PC-3 (cell line): Measurements from ENCODE around the gene MKKS. TPM values are rescaled to one million over a fixed set of nuclear protein-coding genes. Genes with fewer than 3 reads are reported as not detected.
A peak's percentile ranks its signal among the peaks of the same experiment; 100 is the strongest.

Experiments
- ATAC-seq: fragments of 200-7000 bp; cut with Tn5 transposase; 2 replicates; pipeline ENCODE4 v1.9.1; 2020; ENCODE audit warnings: mild to moderate bottlenecking, moderate library complexity
- BruUV-seq: library from RNA; stranded (reverse); fragments of 400-500 nt; replicated peaks from 2 replicates; lab custom pipeline; 2021; lab: Mats Ljungman, UMichigan
- CTCF ChIA-PET: fragments of 300-600 bp; sonication (Branson Sonifier 250); formaldehyde crosslinking; loops from one replicate; lab custom pipeline; 2022; ENCODE audit warnings: antibody characterized with exemption; lab: Charles Lee
- POLR2A ChIA-PET: fragments of 300-600 bp; sonication (Branson Sonifier 250); formaldehyde crosslinking; loops from one replicate; lab custom pipeline; 2022; ENCODE audit warnings: antibody characterized with exemption; ENCODE audit not compliant: unreplicated experiment; lab: Charles Lee
- DNase-seq: peaks from one replicate; pipeline ENCODE4 v3.0.0-alpha.2; 2015
- H2AFZ ChIP-seq: fragments of 300-600 bp; sonication (generic); 2 replicates; pipeline ENCODE4 v1.6.0; 2016; ENCODE audit warnings: antibody characterized with exemption, low read length
- H3F3A ChIP-seq: fragments of 300-600 bp; sonication (generic); one replicate; pipeline ENCODE4 v1.6.0; 2017; ENCODE audit warnings: antibody characterized with exemption, low read length, control low read depth, mild to moderate bottlenecking; ENCODE audit not compliant: unreplicated experiment
- H3K27ac ChIP-seq: fragments of 300-600 bp; sonication (generic); 2 replicates; pipeline ENCODE4 v1.5.1; 2016; ENCODE audit warnings: mild to moderate bottlenecking, low read length
- H3K27me3 ChIP-seq: fragments of 300-600 bp; sonication (generic); 2 replicates; pipeline ENCODE4 v1.6.1; 2016; ENCODE audit warnings: low read length, mixed read lengths
- H3K36me3 ChIP-seq: fragments of 300-600 bp; sonication (generic); 2 replicates; pipeline ENCODE4 v1.6.1; 2016; ENCODE audit warnings: low read depth, mixed run types, low read length, mixed read lengths
- H3K4me1 ChIP-seq: fragments of 300-600 bp; sonication (generic); 2 replicates; pipeline ENCODE4 v1.5.1; 2016; ENCODE audit warnings: low read length; ENCODE audit not compliant: insufficient read depth
- H3K4me2 ChIP-seq: fragments of 300-600 bp; sonication (generic); 2 replicates; pipeline ENCODE4 v1.6.0; 2016; ENCODE audit warnings: low read length
- H3K4me3 ChIP-seq: fragments of 300-600 bp; sonication (generic); 2 replicates; pipeline ENCODE4 v1.5.1; 2016; ENCODE audit warnings: mild to moderate bottlenecking, low read length, mixed read lengths
- H3K79me2 ChIP-seq: fragments of 300-600 bp; sonication (generic); 2 replicates; pipeline ENCODE4 v1.6.1; 2017; ENCODE audit warnings: low read length, mixed read lengths
- H3K9ac ChIP-seq: fragments of 300-600 bp; sonication (generic); 2 replicates; pipeline ENCODE4 v1.6.0; 2016; ENCODE audit warnings: mild to moderate bottlenecking, low read length
- H3K9me2 ChIP-seq: fragments of 300-600 bp; sonication (generic); replicated peaks from 2 replicates; pipeline ENCODE4 v1.6.1; 2016; ENCODE audit warnings: mixed run types, low read length, mixed read lengths
- H3K9me3 ChIP-seq: fragments of 300-600 bp; sonication (generic); 2 replicates; pipeline ENCODE4 v1.6.1; 2016; ENCODE audit warnings: low read length, mixed read lengths
- H4K20me1 ChIP-seq: fragments of 300-600 bp; sonication (generic); 2 replicates; pipeline ENCODE4 v1.6.1; 2016; ENCODE audit warnings: low read length, mixed read lengths
- CTCF ChIP-seq: fragments of 300-600 bp; sonication (generic); conservative IDR thresholded peaks from 2 replicates; pipeline ENCODE4 v1.5.1; 2017; ENCODE audit warnings: antibody characterized with exemption, low read depth, mild to moderate bottlenecking, low read length
- EZH2 ChIP-seq: fragments of 300-600 bp; sonication (generic); IDR thresholded peaks from one replicate; pipeline ENCODE4 v1.6.1; 2017; ENCODE audit warnings: antibody characterized with exemption, mild to moderate bottlenecking, low read length; ENCODE audit not compliant: unreplicated experiment
- EZH2phosphoT487 ChIP-seq: fragments of 300-600 bp; sonication (generic); IDR thresholded peaks from 2 replicates; pipeline ENCODE4 v1.6.1; 2018; ENCODE audit warnings: mild to moderate bottlenecking, antibody characterized with exemption, low read length, borderline replicate concordance
- intact Hi-C: fragments of 100-400 bp; cut with micrococcal nuclease; formaldehyde crosslinking; loops from 2 replicates; pipeline ENCODE4 v1.9.0; 2023
- total RNA-seq: library from RNA; depleted of rRNA; stranded (reverse); fragments of >200 nt; gene quantifications from 2 replicates; pipeline ENCODE4 v1.2.3, GENCODE V29; 2014

MKKS gene
- total RNA-seq, 1 experiment from 2014 or later = 13.6 TPM

- H3K27me3 ChIP-seq = no peaks in the 10 kb centered on the region
- no peak overlapping the region for H3K9ac ChIP-seq
- H3K4me3 ChIP-seq = no peak overlapping the region
- no peaks in the 10 kb centered on the region for H3K9me3 ChIP-seq
- H3F3A ChIP-seq = no peaks in the 10 kb centered on the region
- DNase-seq (peak; percentile 61), ATAC-seq (no peak)
- ChIA-PET CTCF (no interaction called here), POLR2A (no interaction called here)
- H3K79me2 ChIP-seq = peaks cover 89% of the 10 kb centered on the region
- H3K36me3 ChIP-seq = peaks cover 10% of the 10 kb centered on the region; the same call in 1 of the 2 replicates
- no peak overlapping the region for H3K27ac ChIP-seq
- H3K4me2 ChIP-seq = 0 out of 2 replicates have a peak overlapping the region, but pooled peaks have one; percentile 96
- TF ChIP-seq EZH2 (no peak), CTCF (no peak), EZH2phosphoT487 (no peak)
- intact Hi-C loops = loop anchor here (5.0 to 10.0 kb wide), 5 partner anchors 242 to 1115 kb away; partner anchors contain the start of genes ANKEF1 and JAG1
- H4K20me1 ChIP-seq = 0 out of 2 replicates have a peak, but pooled peaks cover 6% of the 10 kb centered on the region
- H3K9me2 ChIP-seq = no peaks in the 10 kb centered on the region
- H2AFZ ChIP-seq = no peak overlapping the region
- BruUV-seq = no TSS peak
- H3K4me1 ChIP-seq = peaks cover 26% of the 10 kb centered on the region
Measured at GRCh38 chr20:10430000-10430466, 4.0 kb downstream of the MKKS start.

- DNase-seq (no peak), ATAC-seq (no peak)
- Histone ChIP-seq H4K20me1 (0 out of 2 replicates have a peak, but pooled peaks cover 6% of the 10 kb centered on the region), H3K27ac (no peak overlapping the region), H2AFZ (no peak overlapping the region), H3K4me2 (no peak overlapping the region), H3K9ac (no peak overlapping the region), H3K4me3 (no peak overlapping the region), H3K27me3 (no peaks in the 10 kb centered on the region), H3K36me3 (peaks cover 10% of the 10 kb centered on the region; the same call in 1 of the 2 replicates), H3K9me3 (no peaks in the 10 kb centered on the region), H3F3A (no peaks in the 10 kb centered on the region), H3K9me2 (no peaks in the 10 kb centered on the region), H3K4me1 (peaks cover 26% of the 10 kb centered on the region), H3K79me2 (peaks cover 94% of the 10 kb centered on the region)
- intact Hi-C loops = loop anchor here (5.0 to 10.0 kb wide), 3 partner anchors 395 to 1115 kb away; partner anchors contain the start of gene ANKEF1
- BruUV-seq = no TSS peak
- POLR2A ChIA-PET = no interaction called here
- TF ChIP-seq CTCF = no peak
- TF ChIP-seq EZH2phosphoT487 = no peak
- TF ChIP-seq EZH2 = no peak
- CTCF ChIA-PET = no interaction called here
Measured at GRCh38 chr20:10429443-10429981, 4.5 kb downstream of the MKKS start.

GRCh38 chr20:10428008-10428407 lies 6.0 kb downstream of the MKKS start:
- Histone ChIP-seq H3K27me3 (no peaks in the 10 kb centered on the region), H3K27ac (no peak overlapping the region), H3K9me3 (no peaks in the 10 kb centered on the region), H3K4me2 (no peak overlapping the region), H4K20me1 (0 out of 2 replicates have a peak, but pooled peaks cover 10% of the 10 kb centered on the region), H2AFZ (no peak overlapping the region), H3K79me2 (peaks cover 97% of the 10 kb centered on the region), H3K9ac (no peak overlapping the region), H3K4me3 (no peak overlapping the region), H3K36me3 (peaks cover 10% of the 10 kb centered on the region; the same call in 1 of the 2 replicates), H3K4me1 (peaks cover 26% of the 10 kb centered on the region), H3F3A (no peaks in the 10 kb centered on the region), H3K9me2 (no peaks in the 10 kb centered on the region)
- intact Hi-C loops = loop anchor here (5.0 to 10.0 kb wide), 3 partner anchors 393 to 1117 kb away; partner anchors contain the start of gene ANKEF1
- TF ChIP-seq CTCF (no peak), EZH2phosphoT487 (no peak), EZH2 (no peak)
- ChIA-PET CTCF (interaction anchor here (0.6 to 0.7 kb wide), 2 partner anchors 262 to 1559 kb away, joined by 3 read pairs; no protein-coding TSS in a partner anchor), POLR2A (no interaction called here)
- BruUV-seq = no TSS peak
- ATAC-seq (no peak), DNase-seq (no peak)
